SJCRH30 (cell line): ENCODE results near the gene PLSCR4. TPM values are rescaled to one million over a fixed set of nuclear protein-coding genes. Genes with fewer than 3 reads are reported as not detected.

Experiments
- DNase-seq, 2 experiments: peaks; one replicate each; pipeline ENCODE4 v3.0.0-alpha.2; 2015 to 2020
- H3K27ac ChIP-seq: fragments of 250-450 bp; sonication (Bioruptor Pico); 2 replicates; pipeline ENCODE4 v1.5.1; 2020; ENCODE audit warnings: mild to moderate bottlenecking, moderate library complexity
- H3K27me3 ChIP-seq: fragments of 250-450 bp; sonication (Bioruptor Pico); 2 replicates; pipeline ENCODE4 v1.5.1; 2020; ENCODE audit warnings: mild to moderate bottlenecking, moderate library complexity
- H3K36me3 ChIP-seq: fragments of 250-450 bp; sonication (Bioruptor Pico); 2 replicates; pipeline ENCODE4 v1.5.1; 2020; ENCODE audit warnings: mild to moderate bottlenecking, moderate library complexity
- H3K4me1 ChIP-seq: fragments of 250-450 bp; sonication (Bioruptor Pico); 2 replicates; pipeline ENCODE4 v1.5.1; 2020; ENCODE audit warnings: mild to moderate bottlenecking, moderate library complexity
- H3K4me3 ChIP-seq: fragments of 250-450 bp; sonication (Bioruptor Pico); 2 replicates; pipeline ENCODE4 v1.5.1; 2020; ENCODE audit warnings: mild to moderate bottlenecking, moderate library complexity
- H3K9me3 ChIP-seq: fragments of 250-450 bp; sonication (Bioruptor Pico); replicated peaks from 2 replicates; pipeline ENCODE4 v1.5.1; 2020; ENCODE audit warnings: mild to moderate bottlenecking, moderate library complexity
- total RNA-seq: library from RNA; depleted of rRNA; stranded (reverse); fragments of >200 nt; shearing (Covaris generic); gene quantifications from 2 replicates; pipeline ENCODE4 v1.2.3, GENCODE V29; 2014

PLSCR4 gene
- total RNA-seq, 1 experiment from 2014 or later, result 4.4 TPM

- H3K9me3 ChIP-seq, result no peaks in the 10 kb centered on the region
- no peaks in the 10 kb centered on the region for H3K4me1 ChIP-seq
- no peak overlapping the region for H3K27ac ChIP-seq
- H3K4me3 ChIP-seq, result no peak overlapping the region
- no peak for DNase-seq
- no peaks in the 10 kb centered on the region for H3K27me3 ChIP-seq
- no peaks in the 10 kb centered on the region for H3K36me3 ChIP-seq
These were observed 59.9 kb downstream of the PLSCR4 start for GRCh38 chr3:146191051-146191450.

GRCh38 chr3:146189519-146190173, 61.3 kb downstream of the PLSCR4 start:
- H3K4me1 ChIP-seq, result no peaks in the 10 kb centered on the region
- peak; percentile 19 to 79 for DNase-seq

GRCh38 chr3:146187334-146187950, 63.5 kb downstream of the PLSCR4 start:
- no peak overlapping the region for H3K4me3 ChIP-seq
- no peak overlapping the region for H3K27ac ChIP-seq
- H3K27me3 ChIP-seq, result no peaks in the 10 kb centered on the region
- H3K4me1 ChIP-seq, result no peaks in the 10 kb centered on the region
- no peaks in the 10 kb centered on the region for H3K36me3 ChIP-seq
- peak in 1 of 2 experiments; percentile 35 for DNase-seq
- no peaks in the 10 kb centered on the region for H3K9me3 ChIP-seq

More at GRCh38 chr3:146189519-146190173, 61.3 kb downstream of the PLSCR4 start:
- Histone ChIP-seq H3K9me3 (no peaks in the 10 kb centered on the region), H3K27me3 (no peaks in the 10 kb centered on the region), H3K36me3 (no peaks in the 10 kb centered on the region), H3K27ac (no peak overlapping the region), H3K4me3 (no peak overlapping the region)

GRCh38 chr3:146184241-146185015, 66.5 kb downstream of the PLSCR4 start:
- Histone ChIP-seq H3K9me3 (no peaks in the 10 kb centered on the region), H3K27ac (no peak overlapping the region), H3K4me1 (no peaks in the 10 kb centered on the region), H3K36me3 (no peaks in the 10 kb centered on the region), H3K27me3 (no peaks in the 10 kb centered on the region), H3K4me3 (no peak overlapping the region)
- peak in 1 of 2 experiments; percentile 13 for DNase-seq

- DNase-seq, result no peak
- no peaks in the 10 kb centered on the region for H3K9me3 ChIP-seq
- no peak overlapping the region for H3K4me3 ChIP-seq
- H3K4me1 ChIP-seq, result no peaks in the 10 kb centered on the region
- H3K27me3 ChIP-seq, result no peaks in the 10 kb centered on the region
- H3K27ac ChIP-seq, result no peak overlapping the region
- H3K36me3 ChIP-seq, result no peaks in the 10 kb centered on the region
These were observed 69.7 kb downstream of the PLSCR4 start for GRCh38 chr3:146181216-146181615.

- Histone ChIP-seq H3K27ac (no peak overlapping the region), H3K9me3 (no peaks in the 10 kb centered on the region), H3K4me3 (no peak overlapping the region), H3K27me3 (no peaks in the 10 kb centered on the region), H3K4me1 (no peaks in the 10 kb centered on the region), H3K36me3 (no peaks in the 10 kb centered on the region)
- DNase-seq, result no peak
These were observed 70.5 kb downstream of the PLSCR4 start for GRCh38 chr3:146180376-146180775.

GRCh38 chr3:146178006-146178689, 72.8 kb downstream of the PLSCR4 start:
- no peaks in the 10 kb centered on the region for H3K4me1 ChIP-seq
- H3K9me3 ChIP-seq, result no peaks in the 10 kb centered on the region
- H3K4me3 ChIP-seq, result no peak overlapping the region
- H3K27ac ChIP-seq, result no peak overlapping the region
- DNase-seq, result no peak
- no peaks in the 10 kb centered on the region for H3K27me3 ChIP-seq
- no peaks in the 10 kb centered on the region for H3K36me3 ChIP-seq

GRCh38 chr3:146177519-146177918, 73.4 kb downstream of the PLSCR4 start:
- H3K4me1 ChIP-seq, result no peaks in the 10 kb centered on the region
- no peaks in the 10 kb centered on the region for H3K36me3 ChIP-seq
- DNase-seq, result no peak
- H3K4me3 ChIP-seq, result no peak overlapping the region
- H3K27me3 ChIP-seq, result no peaks in the 10 kb centered on the region
- no peak overlapping the region for H3K27ac ChIP-seq
- no peaks in the 10 kb centered on the region for H3K9me3 ChIP-seq

GRCh38 chr3:146177072-146177471, 73.8 kb downstream of the PLSCR4 start:
- Histone ChIP-seq H3K27ac (no peak overlapping the region), H3K27me3 (no peaks in the 10 kb centered on the region), H3K9me3 (no peaks in the 10 kb centered on the region), H3K4me3 (no peak overlapping the region), H3K36me3 (no peaks in the 10 kb centered on the region), H3K4me1 (no peaks in the 10 kb centered on the region)
- no peak for DNase-seq

- no peaks in the 10 kb centered on the region for H3K9me3 ChIP-seq
- H3K4me1 ChIP-seq, result no peaks in the 10 kb centered on the region
- no peaks in the 10 kb centered on the region for H3K27me3 ChIP-seq
- H3K27ac ChIP-seq, result no peak overlapping the region
- no peak overlapping the region for H3K4me3 ChIP-seq
- DNase-seq, result no peak
- H3K36me3 ChIP-seq, result no peaks in the 10 kb centered on the region
These were observed 78.3 kb downstream of the PLSCR4 start for GRCh38 chr3:146172586-146172985.

- no peak overlapping the region for H3K4me3 ChIP-seq
- H3K9me3 ChIP-seq, result no peaks in the 10 kb centered on the region
- no peak overlapping the region for H3K27ac ChIP-seq
- DNase-seq, result no peak
- H3K36me3 ChIP-seq, result no peaks in the 10 kb centered on the region
- H3K27me3 ChIP-seq, result no peaks in the 10 kb centered on the region
- no peaks in the 10 kb centered on the region for H3K4me1 ChIP-seq
These were observed 80.3 kb downstream of the PLSCR4 start for GRCh38 chr3:146170591-146170990.

- no peaks in the 10 kb centered on the region for H3K4me1 ChIP-seq
- no peak overlapping the region for H3K4me3 ChIP-seq
- H3K9me3 ChIP-seq, result no peaks in the 10 kb centered on the region
- no peak for DNase-seq
- no peaks in the 10 kb centered on the region for H3K27me3 ChIP-seq
- H3K27ac ChIP-seq, result no peak overlapping the region
- H3K36me3 ChIP-seq, result no peaks in the 10 kb centered on the region
These were observed 81.0 kb downstream of the PLSCR4 start for GRCh38 chr3:146169891-146170290.

GRCh38 chr3:146166826-146167225, 84.1 kb downstream of the PLSCR4 start:
- H3K4me1 ChIP-seq, result no peaks in the 10 kb centered on the region
- no peaks in the 10 kb centered on the region for H3K27me3 ChIP-seq
- no peaks in the 10 kb centered on the region for H3K36me3 ChIP-seq
- no peaks in the 10 kb centered on the region for H3K9me3 ChIP-seq
- no peak overlapping the region for H3K4me3 ChIP-seq
- DNase-seq, result no peak
- H3K27ac ChIP-seq, result no peak overlapping the region

GRCh38 chr3:146166415-146166821, 84.5 kb downstream of the PLSCR4 start:
- Histone ChIP-seq H3K9me3 (no peaks in the 10 kb centered on the region), H3K36me3 (no peaks in the 10 kb centered on the region), H3K4me3 (no peak overlapping the region), H3K4me1 (no peaks in the 10 kb centered on the region), H3K27me3 (no peaks in the 10 kb centered on the region), H3K27ac (no peak overlapping the region)
- no peak for DNase-seq

- DNase-seq, result no peak
- Histone ChIP-seq H3K27ac (no peak overlapping the region), H3K36me3 (no peaks in the 10 kb centered on the region), H3K4me3 (no peak overlapping the region), H3K9me3 (no peaks in the 10 kb centered on the region), H3K27me3 (no peaks in the 10 kb centered on the region), H3K4me1 (no peaks in the 10 kb centered on the region)
These were observed 85.0 kb downstream of the PLSCR4 start for GRCh38 chr3:146165877-146166276.
